Tibial artery (tissue), 4 donors: ENCODE results near the gene ACKR3.

Experiments
- DNase-seq, 2 donors: peaks; one replicate each; pipeline ENCODE4 v3.0.0-alpha.2; 2019
- H3K27ac ChIP-seq, 2 donors: fragments of 200-600 bp; sonication (generic) in 1 of 2; 1 replicate in 1 of 2; 2 replicates in 1 of 2; pipeline ENCODE4 v1.5.1; 2018 to 2019; ENCODE audit warnings: mild to moderate bottlenecking in 1 of 2
- H3K27me3 ChIP-seq, 2 donors: fragments of 200-600 bp; sonication (generic) in 1 of 2; one replicate each; pipeline versions ENCODE4 v1.5.1 to v1.6.0; 2016 to 2019
- H3K36me3 ChIP-seq, 3 donors: fragments of 200-600 bp; sonication (generic) in 2 of 3; one replicate each; pipeline ENCODE4 v1.5.1; 2016 to 2019; ENCODE audit warnings: mild to moderate bottlenecking in 2 of 3
- H3K4me1 ChIP-seq, 4 donors: fragments of 200-600 bp; sonication (generic) in 2 of 4; 1 replicate in 3 of 4; 2 replicates in 1 of 4; pipeline ENCODE4 v1.5.1; 2016 to 2019
- H3K4me3 ChIP-seq, 2 donors: fragments of 200-600 bp; sonication (generic) in 1 of 2; 1 replicate in 1 of 2; 2 replicates in 1 of 2; pipeline ENCODE4 v1.5.1; 2018 to 2019; ENCODE audit warnings: mild to moderate bottlenecking in 2 of 2
- H3K9me3 ChIP-seq, 3 donors: fragments of 200-600 bp; sonication (generic) in 1 of 3; one replicate each; pipeline ENCODE4 v1.5.1; 2016 to 2019
- intact Hi-C: fragments of 100-400 bp; cut with DNase I; formaldehyde crosslinking; loops from one replicate; pipeline ENCODE4 v1.15.0; 2023; ENCODE audit warnings: low total_unique reads
- TF ChIP-seq, protein P1 (sequence below), 2 experiments: fragments of 200-600 bp in 1 of 2; fragments of 450-650 bp in 1 of 2; IDR thresholded peaks; one replicate each; pipeline ENCODE4 v1.5.1; 2017 to 2019; ENCODE audit warnings: antibody characterized with exemption in 2 of 2, mild to moderate bottlenecking in 1 of 2, moderate library complexity in 1 of 2

Gene ACKR3

DNA sequence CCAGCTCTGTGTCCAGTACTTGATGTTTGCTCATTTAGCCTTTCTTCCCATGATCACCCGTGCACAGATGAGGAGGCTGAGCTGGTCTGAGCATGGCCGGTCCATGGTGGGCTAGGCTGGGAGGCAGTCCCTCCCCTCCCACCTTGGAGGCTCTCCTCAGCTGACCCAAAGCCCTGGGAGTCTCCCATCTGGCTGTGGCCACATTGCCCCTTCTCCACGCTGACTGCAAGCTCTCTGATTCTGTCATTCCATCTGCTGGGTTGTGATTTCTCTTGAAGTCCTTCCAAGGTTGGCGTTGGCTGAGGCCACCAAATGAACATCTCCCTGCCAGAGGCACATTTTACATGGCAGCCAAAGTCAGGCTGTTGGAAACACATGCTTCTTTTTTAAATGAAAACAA is 44.0 kb downstream of the ACKR3 start:
- intact Hi-C loops = no loop called here
- Histone ChIP-seq H3K4me1 (no peaks in the 10 kb centered on the region), H3K27me3 (no peaks in the 10 kb centered on the region), H3K36me3 (no peaks in the 10 kb centered on the region), H3K27ac (no peak overlapping the region), H3K4me3 (no peak overlapping the region), H3K9me3 (no peaks in the 10 kb centered on the region)
- DNase-seq = no peak
- TF ChIP-seq, protein P1, sequence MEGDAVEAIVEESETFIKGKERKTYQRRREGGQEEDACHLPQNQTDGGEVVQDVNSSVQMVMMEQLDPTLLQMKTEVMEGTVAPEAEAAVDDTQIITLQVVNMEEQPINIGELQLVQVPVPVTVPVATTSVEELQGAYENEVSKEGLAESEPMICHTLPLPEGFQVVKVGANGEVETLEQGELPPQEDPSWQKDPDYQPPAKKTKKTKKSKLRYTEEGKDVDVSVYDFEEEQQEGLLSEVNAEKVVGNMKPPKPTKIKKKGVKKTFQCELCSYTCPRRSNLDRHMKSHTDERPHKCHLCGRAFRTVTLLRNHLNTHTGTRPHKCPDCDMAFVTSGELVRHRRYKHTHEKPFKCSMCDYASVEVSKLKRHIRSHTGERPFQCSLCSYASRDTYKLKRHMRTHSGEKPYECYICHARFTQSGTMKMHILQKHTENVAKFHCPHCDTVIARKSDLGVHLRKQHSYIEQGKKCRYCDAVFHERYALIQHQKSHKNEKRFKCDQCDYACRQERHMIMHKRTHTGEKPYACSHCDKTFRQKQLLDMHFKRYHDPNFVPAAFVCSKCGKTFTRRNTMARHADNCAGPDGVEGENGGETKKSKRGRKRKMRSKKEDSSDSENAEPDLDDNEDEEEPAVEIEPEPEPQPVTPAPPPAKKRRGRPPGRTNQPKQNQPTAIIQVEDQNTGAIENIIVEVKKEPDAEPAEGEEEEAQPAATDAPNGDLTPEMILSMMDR (IDR thresholded peaks at IDR 0.05) = no peak

DNA sequence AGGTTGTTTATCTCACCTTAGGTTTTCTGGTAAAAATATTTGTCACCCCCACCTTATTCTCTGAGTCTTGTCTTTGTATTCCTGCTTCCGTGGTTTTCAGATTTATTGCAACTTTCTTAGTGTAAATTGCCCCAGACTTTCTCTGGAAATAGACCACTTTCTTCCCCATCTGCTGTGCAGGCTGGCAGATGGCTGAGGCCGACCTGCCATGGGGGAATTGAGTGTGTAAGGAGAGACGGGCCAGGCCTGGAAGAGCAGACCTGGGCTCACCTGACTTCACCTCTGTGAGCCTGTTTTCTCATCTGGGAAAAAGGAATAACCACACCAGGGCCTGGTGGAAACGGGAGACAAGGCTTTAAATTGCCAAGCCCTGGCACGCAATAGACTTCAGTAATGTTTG is 44.9 kb downstream of the ACKR3 start:
- intact Hi-C loops = no loop called here
- no peak for DNase-seq
- H3K4me1 ChIP-seq = no peaks in the 10 kb centered on the region
- TF ChIP-seq, protein P1 (IDR thresholded peaks at IDR 0.05) = no peak
- no peak overlapping the region for H3K4me3 ChIP-seq
- no peaks in the 10 kb centered on the region for H3K27me3 ChIP-seq
- H3K27ac ChIP-seq = no peak overlapping the region
- H3K36me3 ChIP-seq = no peaks in the 10 kb centered on the region
- H3K9me3 ChIP-seq = no peaks in the 10 kb centered on the region

DNA sequence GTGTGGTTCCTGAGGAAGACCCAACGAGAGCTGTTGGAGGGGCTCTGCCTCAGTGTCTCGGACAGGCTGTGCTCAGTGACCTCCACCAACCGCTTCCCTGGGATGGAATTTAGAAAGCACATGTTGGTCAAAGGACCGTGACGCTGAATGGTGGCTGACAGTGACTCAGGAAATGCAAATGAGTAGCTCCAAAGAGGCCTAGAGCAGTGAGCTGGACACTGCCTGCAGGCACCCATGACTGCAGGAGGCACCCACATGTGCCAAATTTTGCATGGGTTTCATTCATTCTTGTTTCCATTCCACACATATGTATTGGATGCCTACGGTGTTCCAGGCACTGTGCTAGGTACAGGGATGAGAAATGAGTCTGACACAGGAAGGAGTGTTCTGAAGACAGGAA is 46.4 kb downstream of the ACKR3 start:
- intact Hi-C loops = no loop called here

DNA sequence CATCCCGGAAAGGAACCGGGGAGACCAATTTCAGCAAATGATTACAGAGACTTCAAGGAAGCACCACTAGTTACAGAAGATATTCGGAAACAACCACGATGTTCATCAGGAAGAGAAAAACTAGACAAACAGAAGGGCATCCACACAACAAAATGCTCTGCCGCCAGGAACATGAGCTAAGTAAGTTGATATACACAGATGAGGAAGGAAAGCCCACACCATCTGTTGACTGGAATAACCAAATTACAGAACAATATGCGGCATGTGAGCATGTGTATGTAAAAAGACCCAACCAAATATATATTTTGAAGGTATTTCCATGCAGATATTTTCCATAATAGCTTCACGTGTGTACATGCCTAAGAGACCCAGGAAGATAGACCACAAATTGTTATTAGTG is 47.0 kb downstream of the ACKR3 start:
- TF ChIP-seq, protein P1 (IDR thresholded peaks at IDR 0.05) = no peak

More for the DNA sequence above, 46.4 kb downstream of the ACKR3 start:
- DNase-seq = no peak
- Histone ChIP-seq H3K36me3 (no peaks in the 10 kb centered on the region), H3K27me3 (no peaks in the 10 kb centered on the region), H3K27ac (no peak overlapping the region), H3K9me3 (no peaks in the 10 kb centered on the region), H3K4me3 (no peak overlapping the region), H3K4me1 (no peaks in the 10 kb centered on the region)
- TF ChIP-seq, protein P1 (IDR thresholded peaks at IDR 0.05) = no peak

DNA sequence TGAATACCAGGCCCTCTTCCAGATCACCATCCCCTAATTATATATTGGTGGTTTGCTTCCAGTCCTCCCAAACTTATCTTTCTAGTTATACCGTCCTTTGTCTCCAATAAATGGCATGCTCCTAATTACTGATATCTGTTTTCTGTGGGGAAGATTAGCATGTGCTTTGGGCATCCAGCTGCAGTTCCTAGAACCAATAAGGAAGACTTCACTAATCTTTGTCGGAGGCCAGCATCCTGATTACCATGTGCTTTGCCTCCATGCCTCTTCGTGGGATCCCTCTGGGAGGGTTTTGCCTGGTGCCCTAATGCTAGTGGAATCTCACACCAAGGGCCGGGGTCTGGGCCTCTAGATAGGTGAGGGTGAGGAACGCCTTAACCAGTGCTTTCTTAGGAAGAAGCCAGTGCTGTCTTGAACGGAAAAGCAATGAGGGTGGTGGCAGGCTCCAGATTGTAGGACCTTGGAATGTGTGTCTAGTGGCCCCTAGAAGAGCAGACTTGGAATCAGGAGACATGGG is 47.7 kb downstream of the ACKR3 start:
- Histone ChIP-seq H3K36me3 (no peaks in the 10 kb centered on the region), H3K4me3 (no peak overlapping the region), H3K9me3 (no peaks in the 10 kb centered on the region), H3K27me3 (no peaks in the 10 kb centered on the region), H3K27ac (no peak overlapping the region), H3K4me1 (no peaks in the 10 kb centered on the region)
- no peak for DNase-seq
- intact Hi-C loops = no loop called here
- TF ChIP-seq, protein P1 (IDR thresholded peaks at IDR 0.05) = no peak

More for the DNA sequence above, 47.0 kb downstream of the ACKR3 start:
- Histone ChIP-seq H3K4me3 (no peak overlapping the region), H3K9me3 (no peaks in the 10 kb centered on the region), H3K4me1 (no peaks in the 10 kb centered on the region), H3K27me3 (no peaks in the 10 kb centered on the region), H3K36me3 (no peaks in the 10 kb centered on the region), H3K27ac (no peak overlapping the region)
- intact Hi-C loops = no loop called here
- DNase-seq = no peak

DNA sequence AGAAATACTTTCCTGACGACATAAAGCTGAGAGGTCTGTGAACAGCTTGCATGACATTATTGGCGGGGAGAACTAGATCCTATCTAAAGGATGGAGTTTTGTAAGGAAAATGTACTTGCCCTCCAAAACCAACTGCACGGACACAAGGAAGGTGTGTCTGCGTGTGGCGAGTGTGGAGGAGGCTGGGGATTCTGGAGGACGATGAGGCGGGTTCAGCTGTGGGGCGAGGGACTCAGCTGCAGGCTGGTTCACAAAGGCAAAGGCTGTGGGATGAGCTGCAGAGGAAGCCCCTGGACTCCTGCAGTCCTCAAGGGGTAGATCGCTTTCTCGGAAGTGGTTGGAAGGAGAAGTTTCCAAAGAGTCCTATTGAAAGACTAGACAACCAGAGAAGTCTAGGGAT is 48.2 kb downstream of the ACKR3 start:
- Histone ChIP-seq H3K4me1 (no peaks in the 10 kb centered on the region), H3K27ac (no peak overlapping the region), H3K4me3 (no peak overlapping the region), H3K36me3 (no peaks in the 10 kb centered on the region), H3K9me3 (no peaks in the 10 kb centered on the region), H3K27me3 (no peaks in the 10 kb centered on the region)
- no peak for DNase-seq
- TF ChIP-seq, protein P1 (IDR thresholded peaks at IDR 0.05) = no peak
- intact Hi-C loops = no loop called here
